Neural cell (in vitro differentiated cells): Measurements from ENCODE around the gene CRCP. TPM values are rescaled to one million over a fixed set of nuclear protein-coding genes. Genes with fewer than 3 reads are reported as not detected.

Experiments
- H2AFZ ChIP-seq: fragments of 200-600, 300-800 bp; sonication (generic), shearing (Covaris generic); 2 replicates; pipeline ENCODE4 v1.6.0; 2014; ENCODE audit warnings: low read depth, mild to moderate bottlenecking, antibody characterized with exemption, low read length, moderate library complexity
- H3F3A ChIP-seq: fragments of 200-600 bp; shearing (Covaris generic); 2 replicates; pipeline ENCODE4 v1.6.1; 2016; ENCODE audit warnings: mild to moderate bottlenecking, moderate library complexity, mixed read lengths, antibody characterized with exemption, low read length; ENCODE audit not compliant: insufficient read depth, poor library complexity, severe bottlenecking
- H3K27ac ChIP-seq: fragments of 200-600, 300-800 bp; sonication (generic), shearing (Covaris generic); 2 replicates; pipeline ENCODE4 v1.5.1; 2014; ENCODE audit warnings: mild to moderate bottlenecking, low read length, moderate library complexity
- H3K27me3 ChIP-seq: fragments of 300-800, 200-600 bp; sonication (generic), shearing (Covaris generic); 2 replicates; pipeline ENCODE4 v1.6.0; 2014; ENCODE audit warnings: mild to moderate bottlenecking, low read depth, low read length, moderate library complexity; ENCODE audit not compliant: insufficient read depth
- H3K36me3 ChIP-seq: fragments of 300-800, 200-600 bp; sonication (generic), shearing (Covaris generic); 2 replicates; pipeline ENCODE4 v1.5.1; 2014; ENCODE audit warnings: mild to moderate bottlenecking, antibody characterized with exemption, low read length, moderate library complexity; ENCODE audit not compliant: insufficient read depth
- H3K4me2 ChIP-seq: fragments of 300-800, 200-600 bp; sonication (generic), shearing (Covaris generic); 2 replicates; pipeline ENCODE4 v1.6.0; 2014; ENCODE audit warnings: mild to moderate bottlenecking, low read length
- H3K4me3 ChIP-seq: fragments of 300-800, 200-600 bp; sonication (generic), shearing (Covaris generic); 2 replicates; pipeline ENCODE4 v1.5.1; 2014; ENCODE audit warnings: mild to moderate bottlenecking, low read length, moderate library complexity
- H3K79me2 ChIP-seq: fragments of 200-600 bp; shearing (Covaris generic); replicated peaks from 2 replicates; pipeline ENCODE4 v1.6.0; 2014; ENCODE audit warnings: mild to moderate bottlenecking, low read length, moderate library complexity; ENCODE audit not compliant: insufficient read depth
- H3K9ac ChIP-seq: fragments of 300-800, 200-600 bp; sonication (generic), shearing (Covaris generic); 2 replicates; pipeline ENCODE4 v1.6.1; 2016; ENCODE audit warnings: mild to moderate bottlenecking, low read length, mixed read lengths
- H3K9me2 ChIP-seq: fragments of 200-600 bp; shearing (Covaris generic); 2 replicates; pipeline ENCODE4 v1.6.1; 2016; ENCODE audit warnings: mild to moderate bottlenecking, low read length, mixed read lengths; ENCODE audit not compliant: insufficient read depth
- H3K9me3 ChIP-seq: fragments of 200-600, 300-800 bp; sonication (generic), shearing (Covaris generic); 2 replicates; pipeline ENCODE4 v1.6.1; 2016; ENCODE audit warnings: mild to moderate bottlenecking, mixed run types, low read length, moderate library complexity, mixed read lengths
- H4K20me1 ChIP-seq: fragments of 200-600 bp; shearing (Covaris generic); 2 replicates; pipeline ENCODE4 v1.6.1; 2016; ENCODE audit warnings: mild to moderate bottlenecking, mixed run types; ENCODE audit not compliant: insufficient read depth
- EP300 ChIP-seq: fragments of 450-650 bp; conservative IDR thresholded peaks from 2 replicates; pipeline ENCODE4 v1.6.1; 2014; ENCODE audit warnings: antibody characterized with exemption, mild to moderate bottlenecking, moderate library complexity; ENCODE audit not compliant: poor library complexity, severe bottlenecking
- EZH2 ChIP-seq: fragments of 200-600, 300-800 bp; shearing (Covaris generic), sonication (generic); IDR thresholded peaks from 2 replicates; pipeline ENCODE4 v1.6.1; 2014; ENCODE audit warnings: antibody characterized with exemption, low read length, borderline replicate concordance, mild to moderate bottlenecking; ENCODE audit not compliant: insufficient read depth, poor library complexity, severe bottlenecking
- MXI1 ChIP-seq: fragments of 450-650 bp; conservative IDR thresholded peaks from 2 replicates; pipeline ENCODE4 v1.6.1; 2014; ENCODE audit warnings: antibody characterized with exemption, mild to moderate bottlenecking; ENCODE audit not compliant: poor library complexity, severe bottlenecking
- POLR2AphosphoS5 ChIP-seq: IDR thresholded peaks from 2 replicates; pipeline ENCODE4 v1.6.1; 2012
- RAD21 ChIP-seq: fragments of 450-650 bp; conservative IDR thresholded peaks from 2 replicates; pipeline ENCODE4 v1.6.1; 2014; ENCODE audit warnings: antibody characterized with exemption, mild to moderate bottlenecking, moderate library complexity
- SMC3 ChIP-seq: fragments of 450-650 bp; conservative IDR thresholded peaks from 2 replicates; pipeline ENCODE4 v1.6.1; 2014; ENCODE audit warnings: antibody characterized with exemption, mild to moderate bottlenecking, moderate library complexity; ENCODE audit not compliant: poor library complexity
- TAF1 ChIP-seq: IDR thresholded peaks from 2 replicates; pipeline ENCODE4 v1.6.1; 2012; ENCODE audit warnings: low read depth
- polyA plus RNA-seq: library from polyadenylated mRNA; depleted of rRNA; stranded (reverse); fragments of >200 nt; gene quantifications from 2 replicates; pipeline ENCODE4 v1.2.3, GENCODE V29; 2014
- TF ChIP-seq, protein P1 (sequence below): IDR thresholded peaks from 2 replicates; pipeline ENCODE4 v1.6.1; 2012; ENCODE audit warnings: borderline replicate concordance
- TF ChIP-seq, protein P2 (sequence below): fragments of 450-650 bp; IDR thresholded peaks from 2 replicates; pipeline ENCODE4 v1.5.1; 2014; ENCODE audit warnings: antibody characterized with exemption, mild to moderate bottlenecking, moderate library complexity; ENCODE audit not compliant: poor library complexity, severe bottlenecking

CRCP gene
- polyA plus RNA-seq, 1 donor from 2014 or later, result 53.6 TPM

- H3K36me3 ChIP-seq, result no peaks in the 10 kb centered on the region
- no peaks in the 10 kb centered on the region for H3K9me2 ChIP-seq
- H3K4me3 ChIP-seq, result no peak overlapping the region
- H3K79me2 ChIP-seq, result no peaks in the 10 kb centered on the region
- no peaks in the 10 kb centered on the region for H3F3A ChIP-seq
- no peaks in the 10 kb centered on the region for H3K27me3 ChIP-seq
- no peak overlapping the region for H3K4me2 ChIP-seq
- no peak overlapping the region for H3K27ac ChIP-seq
- no peaks in the 10 kb centered on the region for H4K20me1 ChIP-seq
- no peak overlapping the region for H2AFZ ChIP-seq
- H3K9me3 ChIP-seq, result no peaks in the 10 kb centered on the region
- TF ChIP-seq TAF1, result no peak
- no peak for TF ChIP-seq EP300
- TF ChIP-seq EZH2, result no peak
- no peak for TF ChIP-seq SMC3
- no peak for TF ChIP-seq POLR2AphosphoS5
- TF ChIP-seq, protein P1, sequence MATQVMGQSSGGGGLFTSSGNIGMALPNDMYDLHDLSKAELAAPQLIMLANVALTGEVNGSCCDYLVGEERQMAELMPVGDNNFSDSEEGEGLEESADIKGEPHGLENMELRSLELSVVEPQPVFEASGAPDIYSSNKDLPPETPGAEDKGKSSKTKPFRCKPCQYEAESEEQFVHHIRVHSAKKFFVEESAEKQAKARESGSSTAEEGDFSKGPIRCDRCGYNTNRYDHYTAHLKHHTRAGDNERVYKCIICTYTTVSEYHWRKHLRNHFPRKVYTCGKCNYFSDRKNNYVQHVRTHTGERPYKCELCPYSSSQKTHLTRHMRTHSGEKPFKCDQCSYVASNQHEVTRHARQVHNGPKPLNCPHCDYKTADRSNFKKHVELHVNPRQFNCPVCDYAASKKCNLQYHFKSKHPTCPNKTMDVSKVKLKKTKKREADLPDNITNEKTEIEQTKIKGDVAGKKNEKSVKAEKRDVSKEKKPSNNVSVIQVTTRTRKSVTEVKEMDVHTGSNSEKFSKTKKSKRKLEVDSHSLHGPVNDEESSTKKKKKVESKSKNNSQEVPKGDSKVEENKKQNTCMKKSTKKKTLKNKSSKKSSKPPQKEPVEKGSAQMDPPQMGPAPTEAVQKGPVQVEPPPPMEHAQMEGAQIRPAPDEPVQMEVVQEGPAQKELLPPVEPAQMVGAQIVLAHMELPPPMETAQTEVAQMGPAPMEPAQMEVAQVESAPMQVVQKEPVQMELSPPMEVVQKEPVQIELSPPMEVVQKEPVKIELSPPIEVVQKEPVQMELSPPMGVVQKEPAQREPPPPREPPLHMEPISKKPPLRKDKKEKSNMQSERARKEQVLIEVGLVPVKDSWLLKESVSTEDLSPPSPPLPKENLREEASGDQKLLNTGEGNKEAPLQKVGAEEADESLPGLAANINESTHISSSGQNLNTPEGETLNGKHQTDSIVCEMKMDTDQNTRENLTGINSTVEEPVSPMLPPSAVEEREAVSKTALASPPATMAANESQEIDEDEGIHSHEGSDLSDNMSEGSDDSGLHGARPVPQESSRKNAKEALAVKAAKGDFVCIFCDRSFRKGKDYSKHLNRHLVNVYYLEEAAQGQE, result no peak
- no peak for TF ChIP-seq RAD21
- TF ChIP-seq MXI1, result no peak
- TF ChIP-seq, protein P2, sequence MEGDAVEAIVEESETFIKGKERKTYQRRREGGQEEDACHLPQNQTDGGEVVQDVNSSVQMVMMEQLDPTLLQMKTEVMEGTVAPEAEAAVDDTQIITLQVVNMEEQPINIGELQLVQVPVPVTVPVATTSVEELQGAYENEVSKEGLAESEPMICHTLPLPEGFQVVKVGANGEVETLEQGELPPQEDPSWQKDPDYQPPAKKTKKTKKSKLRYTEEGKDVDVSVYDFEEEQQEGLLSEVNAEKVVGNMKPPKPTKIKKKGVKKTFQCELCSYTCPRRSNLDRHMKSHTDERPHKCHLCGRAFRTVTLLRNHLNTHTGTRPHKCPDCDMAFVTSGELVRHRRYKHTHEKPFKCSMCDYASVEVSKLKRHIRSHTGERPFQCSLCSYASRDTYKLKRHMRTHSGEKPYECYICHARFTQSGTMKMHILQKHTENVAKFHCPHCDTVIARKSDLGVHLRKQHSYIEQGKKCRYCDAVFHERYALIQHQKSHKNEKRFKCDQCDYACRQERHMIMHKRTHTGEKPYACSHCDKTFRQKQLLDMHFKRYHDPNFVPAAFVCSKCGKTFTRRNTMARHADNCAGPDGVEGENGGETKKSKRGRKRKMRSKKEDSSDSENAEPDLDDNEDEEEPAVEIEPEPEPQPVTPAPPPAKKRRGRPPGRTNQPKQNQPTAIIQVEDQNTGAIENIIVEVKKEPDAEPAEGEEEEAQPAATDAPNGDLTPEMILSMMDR, result no peak
- no peak overlapping the region for H3K9ac ChIP-seq
These were observed 25.5 kb upstream of the CRCP start for GRCh38 chr7:66088861-66089838.

DNA sequence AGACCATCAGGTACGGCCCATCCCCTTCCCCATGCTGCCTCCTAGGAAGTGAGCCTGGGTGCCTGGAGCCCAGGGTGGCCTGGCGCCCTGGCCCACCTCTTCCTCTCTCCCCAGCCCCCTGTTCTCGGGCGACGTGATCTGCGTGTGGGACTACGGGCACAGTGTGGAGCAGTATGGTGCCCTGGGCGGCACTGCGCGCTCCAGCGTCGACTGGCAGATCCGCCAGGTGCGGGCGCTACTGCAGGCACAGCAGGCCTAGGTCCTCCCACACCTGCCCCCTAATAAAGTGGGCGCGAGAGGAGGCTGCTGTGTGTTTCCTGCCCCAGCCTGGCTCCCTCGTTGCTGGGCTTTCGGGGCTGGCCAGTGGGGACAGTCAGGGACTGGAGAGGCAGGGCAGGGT is 22.0 kb upstream of the CRCP start:
- Histone ChIP-seq H3K79me2 (no peaks in the 10 kb centered on the region), H3K4me3 (no peak overlapping the region), H2AFZ (no peak overlapping the region), H4K20me1 (no peaks in the 10 kb centered on the region), H3K36me3 (no peaks in the 10 kb centered on the region), H3K9ac (no peak overlapping the region), H3K9me3 (no peaks in the 10 kb centered on the region), H3K27me3 (no peaks in the 10 kb centered on the region), H3K4me2 (no peak overlapping the region), H3K27ac (no peak overlapping the region), H3F3A (no peaks in the 10 kb centered on the region), H3K9me2 (no peaks in the 10 kb centered on the region)
- no peak for TF ChIP-seq SMC3
- no peak for TF ChIP-seq RAD21
- TF ChIP-seq TAF1, result no peak
- TF ChIP-seq POLR2AphosphoS5, result no peak
- TF ChIP-seq EP300, result no peak
- TF ChIP-seq, protein P2, result no peak
- no peak for TF ChIP-seq MXI1
- TF ChIP-seq, protein P1, result no peak
- no peak for TF ChIP-seq EZH2
